GM08714 (cell line): ENCODE results near the gene ARL6IP4.

ENCODE experiments used
- H3K4me3 ChIP-seq: fragments of 200-500 bp; sonication (Bioruptor generic); 2 replicates; pipeline ENCODE4 v1.5.1; 2014; ENCODE audit warnings: mild to moderate bottlenecking, low read length, inconsistent platforms
- ZNF274 ChIP-seq: IDR thresholded peaks from 2 replicates; pipeline ENCODE4 v1.6.1; 2012; ENCODE audit warnings: mild to moderate bottlenecking, low read depth, low read length

ARL6IP4 gene

DNA sequence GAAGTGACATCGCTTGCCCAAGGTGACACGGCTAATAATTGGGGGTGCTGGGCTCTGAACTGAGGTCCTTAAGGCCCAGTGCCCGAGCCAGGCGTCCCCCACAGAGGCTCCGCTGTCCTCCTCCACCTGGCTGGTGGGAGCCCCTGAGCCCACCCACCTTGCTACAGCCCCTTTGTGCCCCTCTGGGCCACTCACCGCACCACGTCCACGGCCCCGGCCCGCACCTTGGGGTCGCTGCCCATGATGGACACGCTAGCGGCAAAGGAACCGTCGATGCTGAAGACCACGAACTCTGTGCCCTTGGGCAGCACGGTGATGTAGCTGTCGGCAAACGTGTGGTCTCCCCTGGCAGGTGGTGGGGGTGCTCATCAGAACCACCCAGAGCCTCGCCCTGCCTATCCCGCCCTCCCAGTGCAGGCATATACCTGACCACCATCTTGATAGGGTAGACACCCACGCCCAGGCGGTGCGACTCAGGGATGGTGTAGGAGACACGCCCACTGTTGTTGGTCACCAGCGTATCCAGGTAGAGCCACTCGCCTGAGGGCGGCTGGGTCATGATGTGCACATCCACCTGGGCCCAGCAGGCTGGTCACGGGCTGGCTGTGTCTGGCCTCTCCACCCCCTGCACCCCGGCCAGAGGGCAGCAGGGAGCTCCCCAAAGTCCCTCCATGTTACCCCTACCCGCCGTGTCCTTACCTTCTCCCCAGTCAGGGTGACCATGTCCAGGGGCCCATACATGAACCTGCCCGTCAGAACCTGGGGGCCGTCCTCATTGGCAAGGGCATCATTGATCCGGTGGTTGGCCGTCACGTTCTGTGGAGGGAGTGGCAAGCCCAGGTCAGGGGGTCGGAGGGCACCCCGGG lies 6.8 kb downstream of the ARL6IP4 start:
- no peak overlapping the region for H3K4me3 ChIP-seq
- no peak for TF ChIP-seq ZNF274

DNA sequence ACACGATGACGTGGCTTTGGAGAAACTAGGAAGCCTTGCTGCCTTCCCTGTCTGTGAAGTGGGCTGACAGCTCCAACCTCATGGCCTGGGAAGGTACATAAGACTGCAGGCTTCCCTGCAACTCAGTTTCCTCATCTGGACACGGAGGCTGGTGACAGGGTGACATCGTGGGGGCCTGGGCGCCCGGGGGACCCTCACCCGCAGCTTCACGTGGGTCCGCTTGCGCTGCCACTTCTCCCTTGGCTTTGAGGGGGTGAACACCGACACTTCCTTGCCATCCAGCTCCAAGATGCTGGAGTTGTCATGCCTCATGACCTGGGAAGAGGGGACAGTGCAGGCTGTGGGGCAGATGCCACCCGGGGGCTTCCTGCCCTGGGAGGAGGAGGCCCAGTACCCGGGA lies 7.6 kb downstream of the ARL6IP4 start:
- TF ChIP-seq ZNF274: no peak
- H3K4me3 ChIP-seq: no peak overlapping the region

DNA sequence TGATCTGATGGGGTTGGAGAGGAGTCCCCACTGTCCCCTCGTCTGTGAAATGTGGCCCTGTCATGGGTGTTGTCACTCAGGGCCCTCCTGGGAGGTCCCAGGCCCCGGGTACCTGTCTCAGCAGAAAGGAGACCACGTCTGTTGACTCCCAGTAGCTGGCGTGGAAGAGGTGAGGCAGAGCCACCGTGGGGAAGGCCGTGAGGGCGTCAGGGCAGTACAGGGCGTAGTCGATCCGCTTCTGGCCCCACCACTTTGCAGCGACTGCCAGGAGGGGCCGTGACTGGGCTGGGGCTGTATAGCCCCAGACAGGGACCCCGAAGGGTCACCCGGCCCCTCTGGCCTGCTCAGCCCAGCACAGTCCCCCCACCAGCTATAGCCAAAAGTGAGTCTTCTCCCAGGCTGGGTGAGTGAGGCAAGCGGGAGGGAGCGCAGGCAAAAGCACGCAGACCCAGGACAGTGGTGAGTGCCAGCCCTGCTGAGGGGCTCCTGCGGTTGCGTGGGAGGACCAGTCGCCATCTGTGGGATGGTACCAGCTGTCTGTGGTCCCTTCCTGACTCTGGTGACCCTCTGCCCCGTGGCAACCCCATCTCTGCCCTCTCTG lies 8.2 kb downstream of the ARL6IP4 start:
- no peak overlapping the region for H3K4me3 ChIP-seq
- no peak for TF ChIP-seq ZNF274

DNA sequence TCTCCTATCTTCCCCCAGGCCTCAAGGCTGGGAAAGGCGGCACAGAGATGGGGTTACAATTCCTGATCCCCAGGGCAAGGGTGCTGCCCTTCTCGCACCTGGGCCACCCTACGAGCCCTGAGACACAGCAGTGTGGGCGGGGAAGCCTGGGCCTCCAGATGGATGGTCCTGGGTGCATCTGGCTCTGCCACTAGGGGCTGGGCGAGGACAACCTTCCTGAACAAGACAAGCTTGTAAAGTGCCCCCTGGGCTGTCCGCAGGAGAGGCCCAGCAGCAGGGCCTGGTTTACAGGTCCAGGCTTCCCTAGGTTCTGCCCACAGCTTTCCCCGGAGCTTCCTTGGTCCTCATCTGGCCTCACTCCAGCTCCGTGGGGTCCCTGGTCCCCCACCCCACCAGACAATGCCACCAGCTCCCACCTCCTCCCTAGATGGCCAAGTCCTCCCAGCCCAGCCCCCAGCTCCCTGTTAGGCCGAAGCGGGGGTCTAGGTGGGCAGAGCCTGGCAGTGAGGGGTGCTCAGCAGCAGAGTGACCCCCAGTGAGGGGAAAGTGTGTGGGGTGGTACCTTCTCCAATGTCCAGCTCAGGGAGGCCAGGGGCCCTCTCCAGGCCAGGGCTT lies 8.9 kb downstream of the ARL6IP4 start:
- no peak overlapping the region for H3K4me3 ChIP-seq
- TF ChIP-seq ZNF274: no peak

DNA sequence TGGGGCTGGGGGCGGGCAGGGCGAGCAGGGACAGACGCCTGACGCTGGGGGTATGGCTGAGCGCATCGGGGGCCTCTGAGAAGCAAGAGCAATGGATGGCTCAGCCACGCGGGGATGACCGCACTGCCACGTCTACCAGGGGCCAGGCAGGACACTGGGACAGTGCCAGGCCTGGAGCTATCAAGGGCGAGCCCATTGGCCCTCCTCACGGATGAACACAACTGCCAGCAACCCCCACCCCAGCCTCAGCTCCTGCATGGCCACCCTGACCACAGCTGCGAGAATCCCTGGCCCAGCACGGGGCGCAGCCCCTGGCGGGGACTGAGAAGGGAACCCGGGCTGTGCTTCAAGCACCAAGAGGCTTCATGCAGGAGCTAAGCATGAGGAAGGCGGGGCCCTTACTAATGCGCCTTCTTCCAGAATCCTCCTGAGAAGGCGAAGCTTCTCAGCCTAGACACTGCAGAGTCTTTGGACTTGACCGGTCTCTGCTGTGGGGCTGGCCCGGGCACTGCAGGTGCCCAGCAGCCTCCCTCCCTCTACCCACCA lies 9.5 kb downstream of the ARL6IP4 start:
- H3K4me3 ChIP-seq: no peak overlapping the region
- TF ChIP-seq ZNF274: no peak

DNA sequence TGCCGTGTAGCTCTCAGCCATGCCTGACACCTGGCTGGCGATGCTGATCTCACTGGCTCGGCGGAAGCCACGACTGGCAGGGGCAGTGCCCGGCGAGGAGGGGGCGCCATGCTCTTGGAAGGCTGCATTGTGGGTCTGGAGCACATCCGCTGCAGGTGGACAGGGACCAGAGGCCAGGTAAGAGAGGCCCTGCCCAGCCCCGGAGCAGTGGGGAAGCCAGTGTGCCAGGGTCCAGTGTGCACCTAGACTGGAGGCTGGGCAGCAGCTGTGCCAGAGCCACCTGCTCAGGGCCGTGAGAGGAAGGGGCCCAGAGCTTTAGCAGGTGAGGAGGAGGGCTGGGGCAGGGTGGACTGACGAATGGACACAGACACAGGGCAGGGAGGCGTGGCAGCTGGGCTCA lies 10.1 kb downstream of the ARL6IP4 start:
- TF ChIP-seq ZNF274: no peak

DNA sequence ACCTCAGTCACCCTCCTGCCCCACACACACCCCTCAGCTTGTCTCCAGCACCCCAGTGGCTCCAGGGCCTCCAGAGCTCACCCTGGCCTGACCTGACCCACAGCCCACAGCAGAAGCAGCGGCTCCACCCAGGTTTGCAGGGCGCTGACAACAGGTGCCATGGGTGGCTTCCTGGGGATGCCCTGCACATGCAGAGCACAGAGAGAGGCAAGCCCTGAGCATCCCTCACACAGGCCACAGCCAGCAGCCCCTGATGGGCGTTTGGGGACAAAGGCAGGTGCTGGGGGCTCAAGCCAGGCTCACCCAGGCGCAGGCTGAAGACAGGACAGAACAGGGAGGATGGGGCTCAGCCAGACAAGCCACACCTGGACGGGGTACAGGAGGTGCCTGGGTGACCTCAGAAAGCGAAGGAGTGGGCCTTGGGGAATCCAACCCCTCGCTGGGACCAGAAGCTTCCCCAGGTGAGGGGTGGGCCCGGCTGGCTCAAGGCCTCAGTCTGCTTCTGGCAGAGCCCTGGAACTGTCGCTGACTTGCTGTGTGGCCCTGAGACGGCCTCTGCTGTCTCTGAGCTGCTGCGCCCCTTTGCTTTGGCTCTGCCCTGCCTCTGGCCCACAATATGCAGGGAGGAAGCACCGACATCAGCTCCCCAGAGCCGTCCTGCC lies 10.6 kb downstream of the ARL6IP4 start:
- TF ChIP-seq ZNF274: no peak
- H3K4me3 ChIP-seq: no peak overlapping the region

More for the DNA sequence above, 10.1 kb downstream of the ARL6IP4 start:
- no peak overlapping the region for H3K4me3 ChIP-seq

DNA sequence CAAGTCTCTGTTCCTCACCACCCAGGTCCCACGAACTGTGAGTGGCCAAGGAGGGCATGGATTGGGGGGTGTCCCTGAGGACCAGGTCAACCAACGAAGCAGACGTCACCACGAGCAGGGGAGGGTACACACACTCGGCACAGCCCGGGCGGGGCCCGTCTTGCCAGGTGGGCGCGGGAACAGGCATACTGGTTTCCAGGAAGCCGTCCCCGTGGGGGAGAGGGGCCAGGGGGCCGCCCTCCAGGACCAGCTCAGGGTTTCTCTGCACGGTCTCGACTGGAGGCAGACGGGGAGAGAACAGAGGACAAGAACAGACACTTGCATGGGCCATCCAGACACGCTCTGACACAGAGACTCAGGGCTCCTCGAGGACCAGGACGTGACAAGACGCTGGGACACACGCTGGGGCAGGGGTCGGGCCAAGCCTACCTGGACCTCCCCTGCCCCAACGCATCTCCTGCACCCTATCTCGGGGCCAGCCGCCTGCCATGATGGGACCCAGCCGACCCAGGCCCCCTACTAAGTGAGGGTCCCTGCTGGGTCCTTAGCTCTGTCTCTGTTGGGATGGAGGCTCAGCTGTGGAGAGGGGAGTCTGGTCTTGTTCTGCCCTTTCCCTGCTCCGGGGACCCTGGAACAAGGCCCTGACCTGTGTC lies 11.3 kb downstream of the ARL6IP4 start:
- TF ChIP-seq ZNF274: no peak
- H3K4me3 ChIP-seq: no peak overlapping the region

DNA sequence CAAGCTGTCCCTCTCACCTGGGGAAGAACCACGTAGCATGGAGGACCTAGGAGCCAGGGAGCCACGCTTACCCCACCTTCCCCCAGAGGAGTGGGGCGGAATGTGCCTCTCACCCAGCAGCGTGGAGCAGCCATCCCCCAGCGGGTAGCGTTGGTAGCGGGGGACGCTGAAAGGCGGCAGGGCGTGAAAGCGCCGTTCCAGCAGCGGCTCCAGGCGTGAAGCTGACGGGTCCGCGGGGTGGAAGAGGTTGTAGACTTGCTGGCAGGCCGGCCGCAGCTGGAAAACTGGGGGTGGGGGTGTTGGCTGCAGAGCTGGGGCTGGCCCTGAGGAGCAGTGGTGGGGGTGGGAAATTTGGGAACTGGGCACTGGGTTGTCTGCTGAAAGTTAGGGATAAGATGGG lies 11.9 kb downstream of the ARL6IP4 start:
- no peak for TF ChIP-seq ZNF274
- no peak overlapping the region for H3K4me3 ChIP-seq

DNA sequence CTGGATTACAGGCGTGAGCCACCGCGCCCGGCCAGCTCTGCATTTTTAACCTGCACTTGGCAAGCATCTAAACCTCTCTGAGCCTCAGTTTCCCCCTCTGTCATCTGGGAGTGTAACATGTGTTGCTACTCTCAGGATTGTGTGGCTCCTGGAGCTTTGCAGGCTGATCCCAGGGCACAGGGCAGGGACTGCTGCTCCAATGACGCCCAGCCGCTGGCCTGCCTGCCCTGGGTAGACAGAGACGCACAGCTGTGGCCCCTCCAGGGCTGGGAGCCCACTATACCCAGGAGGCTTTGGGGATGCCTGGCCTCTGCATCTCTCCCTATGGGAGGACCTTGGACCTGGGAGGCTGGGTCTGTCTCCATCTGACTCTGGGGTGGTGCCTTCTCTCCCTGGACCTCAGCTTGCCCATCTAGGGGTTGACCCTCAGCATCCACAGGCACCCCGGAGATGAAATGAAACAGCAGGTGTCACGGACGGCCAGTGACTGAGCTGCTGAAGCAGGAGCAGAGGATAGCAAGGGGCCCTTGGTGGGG lies 13.7 kb downstream of the ARL6IP4 start:
- H3K4me3 ChIP-seq: no peak overlapping the region
- TF ChIP-seq ZNF274: no peak

DNA sequence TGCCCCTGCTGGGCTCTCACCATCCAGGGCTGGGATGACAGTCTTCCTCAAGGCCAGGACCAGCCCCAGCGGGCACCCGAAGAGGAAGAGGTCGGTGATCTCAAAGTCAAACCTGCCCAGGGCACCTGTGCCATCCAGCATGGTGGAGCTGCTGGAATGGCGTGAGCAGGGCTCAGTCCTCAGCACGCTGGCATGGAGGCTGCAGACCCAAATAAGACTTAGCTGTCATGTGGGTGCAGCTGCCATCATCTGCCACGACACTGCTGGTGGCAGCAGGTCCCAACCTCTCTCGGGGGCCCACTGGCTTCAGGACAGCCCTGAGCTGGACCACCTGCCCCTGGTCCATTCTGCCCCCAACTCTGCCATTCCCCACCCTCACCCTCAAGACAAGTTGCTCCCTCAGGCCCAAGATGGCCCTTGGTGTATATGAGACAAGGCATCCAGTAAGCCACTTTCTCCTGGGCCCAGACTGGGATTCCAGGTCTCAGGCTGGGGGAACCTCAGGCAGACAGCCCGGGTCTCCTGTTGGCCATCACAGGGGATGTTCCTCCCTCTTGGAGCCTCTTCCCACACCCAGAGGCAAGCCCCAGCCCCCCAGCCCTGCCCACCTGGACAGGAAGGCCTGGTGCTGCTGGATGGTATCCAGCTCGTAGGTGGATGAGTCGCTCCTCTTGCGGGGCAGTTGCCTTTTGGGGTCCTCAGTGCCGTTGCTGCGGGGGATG lies 14.5 kb downstream of the ARL6IP4 start:
- TF ChIP-seq ZNF274: no peak
- H3K4me3 ChIP-seq: no peak overlapping the region

DNA sequence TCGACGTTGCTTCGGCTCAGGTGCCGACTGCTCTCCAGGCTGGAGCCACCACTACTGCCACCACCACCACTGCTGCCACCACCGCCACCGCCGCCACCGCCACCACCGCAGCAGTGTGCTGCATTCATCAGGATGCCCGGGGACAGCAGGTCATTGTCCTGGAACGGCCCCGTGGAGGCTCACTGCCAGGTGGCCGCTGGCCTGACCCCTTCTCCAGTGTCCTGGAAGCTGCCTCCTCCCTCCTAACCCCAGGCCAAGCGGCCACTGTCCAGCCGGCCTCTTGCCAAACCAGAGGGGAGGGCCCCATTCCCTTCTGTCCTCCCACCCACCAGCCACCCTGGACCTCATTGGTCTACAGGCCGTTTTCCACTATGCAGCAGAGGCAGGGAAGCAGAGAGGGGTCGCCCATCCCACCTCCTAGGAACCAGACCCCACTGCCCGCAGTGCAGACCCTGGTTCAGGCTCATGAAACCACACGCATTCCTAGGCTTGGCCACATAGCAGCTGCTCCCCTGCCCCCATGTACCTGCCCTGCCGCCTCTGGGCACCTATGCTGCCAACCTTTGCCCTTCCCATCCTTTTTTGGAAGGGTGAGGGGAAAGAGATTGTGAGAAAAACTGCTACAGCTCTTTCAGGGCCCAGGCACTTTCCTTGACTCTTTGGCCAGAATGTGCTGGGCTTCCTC lies 15.2 kb downstream of the ARL6IP4 start:
- no peak for TF ChIP-seq ZNF274
- no peak overlapping the region for H3K4me3 ChIP-seq
